K562 (cell line): Measurements from ENCODE around the gene GINS1. TPM values are rescaled to one million over a fixed set of nuclear protein-coding genes. Genes with fewer than 3 reads are reported as not detected.
A peak's percentile ranks its signal among the peaks of the same experiment; 100 is the strongest.

Source experiments
- BDP1 ChIP-seq: IDR thresholded peaks from 3 replicates; pipeline ENCODE4 v1.6.1; 2011; ENCODE audit not compliant: insufficient read length, insufficient read depth
- CHD7 ChIP-seq: fragments of 200-600 bp; sonication (generic); IDR thresholded peaks from one replicate; pipeline ENCODE4 v1.6.1; 2012; ENCODE audit warnings: mild to moderate bottlenecking, low read depth, low read length, inconsistent platforms
- CXXC5 ChIP-seq: fragments of 250-450 bp; sonication (Bioruptor Pico); IDR thresholded peaks from 2 replicates; pipeline ENCODE4 v1.8.0; 2022; ENCODE audit warnings: inconsistent platforms, mild to moderate bottlenecking, moderate library complexity
- MBD2 ChIP-seq: sonication (generic); IDR thresholded peaks from 2 replicates; pipeline ENCODE4 v1.6.1; 2016; ENCODE audit warnings: low read depth, borderline replicate concordance
- MEIS2 ChIP-seq: fragments of 450-650 bp; IDR thresholded peaks from 2 replicates; pipeline ENCODE4 v1.6.1; 2014; ENCODE audit warnings: mild to moderate bottlenecking; ENCODE audit not compliant: partially characterized antibody
- POLR2B ChIP-seq: fragments of 450-650 bp; IDR thresholded peaks from 2 replicates; pipeline ENCODE4 v1.6.1; 2018; ENCODE audit warnings: low read depth; ENCODE audit not compliant: partially characterized antibody
- RBM39 ChIP-seq: fragments of 200-400 bp; formaldehyde crosslinking; optimal IDR thresholded peaks from 2 replicates; pipeline ENCODE3; 2018; ENCODE audit warnings: low read depth, low read length
- SIN3A ChIP-seq, 2 experiments: fragments of 150-350 bp in 1 of 2; IDR thresholded peaks; 2 replicates each; pipeline ENCODE4 v1.6.1; 2011 to 2016; ENCODE audit warnings: borderline replicate concordance in 2 of 2, low read depth in 2 of 2, low read length in 2 of 2, mild to moderate bottlenecking in 2 of 2, moderate library complexity in 2 of 2; ENCODE audit not compliant: control insufficient read depth in 1 of 2
- SP1 ChIP-seq: sonication (generic); formaldehyde crosslinking; IDR thresholded peaks from 2 replicates; pipeline ENCODE4 v1.8.1; 2022; ENCODE audit warnings: mild to moderate bottlenecking, missing genetic modification reagents
- TAL1 ChIP-seq: fragments of 450-650 bp; IDR thresholded peaks from 2 replicates; pipeline ENCODE4 v1.6.1; 2016; ENCODE audit warnings: mild to moderate bottlenecking
- TCF15 ChIP-seq: fragments of 250-450 bp; sonication (Bioruptor Pico); IDR thresholded peaks from 2 replicates; pipeline ENCODE4 v1.8.0; 2022; ENCODE audit warnings: moderate library complexity, mild to moderate bottlenecking, inconsistent platforms
- TCF7L2 ChIP-seq: fragments of 150-350 bp; IDR thresholded peaks from 2 replicates; pipeline ENCODE4 v1.6.1; 2016; ENCODE audit warnings: low read depth, mild to moderate bottlenecking, low read length, moderate library complexity
- TOE1 ChIP-seq, 2 experiments: fragments of 450-650 bp in 1 of 2; sonication (generic) in 1 of 2; formaldehyde crosslinking in 1 of 2; IDR thresholded peaks; 2 replicates each; pipeline versions ENCODE4 v1.7.1 to v1.8.0; 2016 to 2022; ENCODE audit warnings: borderline replicate concordance in 2 of 2, mild to moderate bottlenecking in 2 of 2, antibody characterized with exemption in 1 of 2, inconsistent platforms in 1 of 2, low read depth in 1 of 2, missing genetic modification reagents in 1 of 2, moderate library complexity in 1 of 2
- ZNF24 ChIP-seq: fragments of 450-650 bp; IDR thresholded peaks from 2 replicates; pipeline ENCODE4 v1.6.1; 2016
- ZNF766 ChIP-seq: fragments of 200-800 bp; sonication (Bioruptor generic); conservative IDR thresholded peaks from 2 replicates; pipeline ENCODE4 v1.6.1; 2016; ENCODE audit warnings: missing genetic modification characterization, missing compliant biosample characterization
- polyA plus RNA-seq, 8 experiments: library from polyadenylated mRNA; depleted of rRNA in 4 of 8; stranded (reverse) in 5 of 8; unstranded in 3 of 8; fragments of >200 nt; fragmentation: Nextera tagmentation in 2 of 8; fragmentation: Illumina TruSeq in 1 of 8; extraction: Ambion mirVana in 2 of 8; extraction: Trizol in 1 of 8; gene quantifications; 2 replicates each; pipeline versions ENCODE4 v1.2.1 to v1.2.3, GENCODE V29; 2011 to 2014; ENCODE audit warnings: inconsistent platforms in 1 of 8, missing spikeins in 1 of 8
- total RNA-seq, 7 experiments: library from RNA; depleted of rRNA in 6 of 7; stranded (reverse); fragments of >200 nt in 6 of 7; fragmentation: Illumina TruSeq in 2 of 7; extraction: Trizol in 2 of 7; gene quantifications; 2 replicates each; pipeline versions ENCODE4 v1.2.1 to v1.2.3, GENCODE V29; 2011 to 2021; ENCODE audit warnings: low replicate concordance in 1 of 7

GINS1 gene
- total and polyA plus RNA-seq, 9 of the 15 experiments (the other 6 are each of a cell fraction or from before 2014, with no cell fraction given) = 13.1 to 31.8 (median 24.1) TPM

GRCh38 chr20:25407311-25408169 is at the start of gene GINS1 (continued):
- TF ChIP-seq MEIS2 (no peak), ZNF24 (peak; percentile 74; the same call in 1 of the 2 replicates), MBD2 (0 out of 2 replicates have a peak, but pooled peaks have one; percentile 33), TAL1 (no peak), ZNF766 (CRISPR knock-in tag) (no peak), CXXC5 (CRISPR knock-in tag) (peak; percentile 85), BDP1 (no peak), TCF15 (no peak), TCF7L2 (no peak), SP1 (peak; percentile 49; the same call in 1 of the 2 replicates), CHD7 (no peak), RBM39 (no peak), TOE1 (IDR thresholded peaks at IDR 0.05; ENCODE audit: borderline replicate concordance) (0 out of 2 replicates have a peak, but pooled peaks have one; percentile 53), TOE1 (CRISPR knock-in tag; IDR thresholded peaks at IDR 0.05; ENCODE audit: borderline replicate concordance, low read depth) (no peak), SIN3A (IDR thresholded peaks at IDR 0.05; ENCODE audit: borderline replicate concordance in 2 of 2, control insufficient read depth in 1 of 2, low read depth in 2 of 2, low read length in 2 of 2) (0 out of 4 replicates have a peak, but pooled peaks have one; percentile 2 to 11), POLR2B (peak; percentile 62)
